ENCODE results near the gene ADAM17. TPM values are rescaled to one million over a fixed set of nuclear protein-coding genes. Genes with fewer than 3 reads are reported as not detected.

Gene ADAM17
- total and polyA plus RNA-seq, 2 of the 13 experiments (the other 11 are each of a cell fraction or from before 2014, with no cell fraction given): 6.5 to 33.4 TPM

DNA sequence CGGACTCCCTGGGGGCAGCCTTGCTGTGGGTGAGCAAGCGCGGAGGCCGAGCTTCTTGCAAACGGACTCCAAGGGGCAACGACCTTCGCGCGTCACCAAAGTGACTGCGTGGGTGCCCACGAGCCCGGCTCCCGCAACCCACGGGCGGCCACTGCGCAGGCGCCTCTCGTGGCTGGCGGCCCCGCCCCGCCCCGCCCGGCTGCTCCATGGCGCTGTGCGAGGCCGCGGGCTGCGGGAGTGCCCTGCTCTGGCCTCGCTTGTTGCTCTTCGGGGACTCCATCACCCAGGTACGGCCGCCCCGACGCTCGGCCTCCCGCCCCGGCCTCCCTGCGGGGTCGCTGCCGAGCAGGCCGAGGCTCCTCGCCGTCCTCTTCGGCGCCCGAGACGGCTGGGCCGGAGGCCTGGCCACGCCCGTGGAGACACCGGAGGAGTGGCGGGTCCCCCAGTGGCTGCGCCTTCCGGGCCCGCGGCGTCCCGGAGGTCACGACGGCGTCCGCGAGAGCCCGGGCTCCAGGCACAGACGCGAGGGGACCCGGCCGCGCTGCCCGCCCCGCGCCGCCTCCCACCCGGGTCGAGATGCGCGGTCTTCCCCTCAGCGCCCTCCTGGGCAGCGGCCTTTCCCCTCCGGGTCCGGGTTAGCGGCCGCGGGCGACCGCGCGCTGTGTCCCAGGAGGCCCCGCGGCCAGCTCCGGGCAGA, 81.1 kb downstream of the ADAM17 start, which contains the start of gene IAH1 (continued):
- no peak for TF ChIP-seq KDM3A (CRISPR knock-in tag; IDR thresholded peaks at IDR 0.05; ENCODE audit: low read depth)
- no peak for TF ChIP-seq ZKSCAN8 (CRISPR knock-in tag; IDR thresholded peaks at IDR 0.05; ENCODE audit: borderline replicate concordance)
- TF ChIP-seq, protein P1, sequence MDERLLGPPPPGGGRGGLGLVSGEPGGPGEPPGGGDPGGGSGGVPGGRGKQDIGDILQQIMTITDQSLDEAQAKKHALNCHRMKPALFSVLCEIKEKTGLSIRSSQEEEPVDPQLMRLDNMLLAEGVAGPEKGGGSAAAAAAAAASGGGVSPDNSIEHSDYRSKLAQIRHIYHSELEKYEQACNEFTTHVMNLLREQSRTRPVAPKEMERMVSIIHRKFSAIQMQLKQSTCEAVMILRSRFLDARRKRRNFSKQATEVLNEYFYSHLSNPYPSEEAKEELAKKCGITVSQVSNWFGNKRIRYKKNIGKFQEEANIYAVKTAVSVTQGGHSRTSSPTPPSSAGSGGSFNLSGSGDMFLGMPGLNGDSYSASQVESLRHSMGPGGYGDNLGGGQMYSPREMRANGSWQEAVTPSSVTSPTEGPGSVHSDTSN (CRISPR knock-in tag; IDR thresholded peaks at IDR 0.05): no peak
- TF ChIP-seq ZFX (CRISPR knock-in tag; IDR thresholded peaks at IDR 0.05; ENCODE audit: low read depth): peak; percentile 88
- TF ChIP-seq MAZ (IDR thresholded peaks at IDR 0.05; ENCODE audit: borderline replicate concordance, low read depth, low read length): no peak
- peak; percentile 55 for TF ChIP-seq MAZ (CRISPR knock-in tag; IDR thresholded peaks at IDR 0.05; ENCODE audit: low read depth)
- peak; percentile 47; the same call in 1 of the 2 replicates for TF ChIP-seq SALL1 (CRISPR knock-in tag; IDR thresholded peaks at IDR 0.05)
- TF ChIP-seq TEF (CRISPR knock-in tag; IDR thresholded peaks at IDR 0.05): no peak
- peak; percentile 61; the same call in 1 of the 2 replicates for TF ChIP-seq SRY (CRISPR knock-in tag; IDR thresholded peaks at IDR 0.05)
- no peak for TF ChIP-seq HOXA9 (CRISPR knock-in tag; IDR thresholded peaks at IDR 0.05; ENCODE audit: borderline replicate concordance)
- TF ChIP-seq ZNF547 (CRISPR knock-in tag; IDR thresholded peaks at IDR 0.05): peak; percentile 77; the same call in 1 of the 2 replicates
- TF ChIP-seq CSRNP1 (CRISPR knock-in tag; IDR thresholded peaks at IDR 0.05): no peak
- TF ChIP-seq, protein P2, sequence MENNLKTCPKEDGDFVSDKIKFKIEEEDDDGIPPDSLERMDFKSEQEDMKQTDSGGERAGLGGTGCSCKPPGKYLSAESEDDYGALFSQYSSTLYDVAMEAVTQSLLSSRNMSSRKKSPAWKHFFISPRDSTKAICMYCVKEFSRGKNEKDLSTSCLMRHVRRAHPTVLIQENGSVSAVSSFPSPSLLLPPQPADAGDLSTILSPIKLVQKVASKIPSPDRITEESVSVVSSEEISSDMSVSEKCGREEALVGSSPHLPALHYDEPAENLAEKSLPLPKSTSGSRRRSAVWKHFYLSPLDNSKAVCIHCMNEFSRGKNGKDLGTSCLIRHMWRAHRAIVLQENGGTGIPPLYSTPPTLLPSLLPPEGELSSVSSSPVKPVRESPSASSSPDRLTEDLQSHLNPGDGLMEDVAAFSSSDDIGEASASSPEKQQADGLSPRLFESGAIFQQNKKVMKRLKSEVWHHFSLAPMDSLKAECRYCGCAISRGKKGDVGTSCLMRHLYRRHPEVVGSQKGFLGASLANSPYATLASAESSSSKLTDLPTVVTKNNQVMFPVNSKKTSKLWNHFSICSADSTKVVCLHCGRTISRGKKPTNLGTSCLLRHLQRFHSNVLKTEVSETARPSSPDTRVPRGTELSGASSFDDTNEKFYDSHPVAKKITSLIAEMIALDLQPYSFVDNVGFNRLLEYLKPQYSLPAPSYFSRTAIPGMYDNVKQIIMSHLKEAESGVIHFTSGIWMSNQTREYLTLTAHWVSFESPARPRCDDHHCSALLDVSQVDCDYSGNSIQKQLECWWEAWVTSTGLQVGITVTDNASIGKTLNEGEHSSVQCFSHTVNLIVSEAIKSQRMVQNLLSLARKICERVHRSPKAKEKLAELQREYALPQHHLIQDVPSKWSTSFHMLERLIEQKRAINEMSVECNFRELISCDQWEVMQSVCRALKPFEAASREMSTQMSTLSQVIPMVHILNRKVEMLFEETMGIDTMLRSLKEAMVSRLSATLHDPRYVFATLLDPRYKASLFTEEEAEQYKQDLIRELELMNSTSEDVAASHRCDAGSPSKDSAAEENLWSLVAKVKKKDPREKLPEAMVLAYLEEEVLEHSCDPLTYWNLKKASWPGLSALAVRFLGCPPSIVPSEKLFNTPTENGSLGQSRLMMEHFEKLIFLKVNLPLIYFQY (CRISPR knock-in tag; IDR thresholded peaks at IDR 0.05; ENCODE audit: borderline replicate concordance): no peak
- TF ChIP-seq, protein P3, sequence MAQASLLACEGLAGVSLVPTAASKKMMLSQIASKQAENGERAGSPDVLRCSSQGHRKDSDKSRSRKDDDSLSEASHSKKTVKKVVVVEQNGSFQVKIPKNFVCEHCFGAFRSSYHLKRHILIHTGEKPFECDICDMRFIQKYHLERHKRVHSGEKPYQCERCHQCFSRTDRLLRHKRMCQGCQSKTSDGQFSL (CRISPR knock-in tag; IDR thresholded peaks at IDR 0.05): no peak
- TF ChIP-seq ZFP37 (CRISPR knock-in tag; IDR thresholded peaks at IDR 0.05; ENCODE audit: borderline replicate concordance): no peak
- TF ChIP-seq HMGXB4 (CRISPR knock-in tag; IDR thresholded peaks at IDR 0.05; ENCODE audit: borderline replicate concordance in 1 of 2, low read depth in 1 of 2): 0 out of 4 replicates have a peak, but pooled peaks of 1 of the 2 experiments have one; percentile 42
- TF ChIP-seq ARID2 (CRISPR knock-in tag; IDR thresholded peaks at IDR 0.05; ENCODE audit: borderline replicate concordance): no peak
- TF ChIP-seq, protein P4, sequence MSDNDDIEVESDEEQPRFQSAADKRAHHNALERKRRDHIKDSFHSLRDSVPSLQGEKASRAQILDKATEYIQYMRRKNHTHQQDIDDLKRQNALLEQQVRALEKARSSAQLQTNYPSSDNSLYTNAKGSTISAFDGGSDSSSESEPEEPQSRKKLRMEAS (IDR thresholded peaks at IDR 0.05): peak; percentile 35; the same call in 1 of the 2 replicates
